K562 (cell line): ENCODE data around the gene KNL1.

Experiments
- CEBPZ ChIP-seq: fragments of 150-350 bp; IDR thresholded peaks from 2 replicates; pipeline ENCODE4 v1.6.1; 2014; ENCODE audit warnings: low read depth, mild to moderate bottlenecking, low read length, borderline replicate concordance
- HNRNPUL1 ChIP-seq: fragments of 200-400 bp; formaldehyde crosslinking; IDR thresholded peaks from 2 replicates; pipeline ENCODE4 v1.6.1; 2017; ENCODE audit warnings: low read length
- POLR2A ChIP-seq: fragments of 450-650 bp; conservative IDR thresholded peaks from 2 replicates; pipeline ENCODE4 v1.6.1; 2016
- SAFB2 ChIP-seq: fragments of 200-400 bp; formaldehyde crosslinking; IDR thresholded peaks from 2 replicates; pipeline ENCODE4 v1.6.1; 2018; ENCODE audit warnings: borderline replicate concordance, low read length, low read depth, moderate library complexity; ENCODE audit not compliant: severe bottlenecking
- TAF1 ChIP-seq: IDR thresholded peaks from 2 replicates; pipeline ENCODE4 v1.6.1; 2011; ENCODE audit warnings: mild to moderate bottlenecking, low read length, moderate library complexity; ENCODE audit not compliant: insufficient read depth, control insufficient read depth, severe bottlenecking; ENCODE audit errors: extremely low read depth
- ZNF354B ChIP-seq: fragments of 250-450 bp; sonication (Bioruptor Pico); IDR thresholded peaks from 2 replicates; pipeline ENCODE4 v1.4.0; 2020

- TF ChIP-seq CEBPZ = no peak
- TF ChIP-seq ZNF354B = no peak
- no peak for TF ChIP-seq POLR2A
- no peak for TF ChIP-seq HNRNPUL1
- TF ChIP-seq SAFB2 = no peak
- TF ChIP-seq TAF1 = no peak
Observed at GRCh38 chr15:40684381-40684780, 90.3 kb downstream of the KNL1 start.
